ENCODE measurements around the gene CAPZB.
A peak's percentile ranks its signal among the peaks of the same experiment; 100 is the strongest.

The CAPZB gene

GRCh38 chr1:19438516-19439195 lies 46.7 kb downstream of the CAPZB start:
- H3K4me1 ChIP-seq (ENCODE audit: control insufficient read depth, insufficient read depth, low read length) = peaks cover 94% of the 10 kb centered on the region
- peak overlapping the region; percentile 49 to 66 for H3K9ac ChIP-seq (ENCODE audit: low read length in 2 of 2)
- no peaks in the 10 kb centered on the region for H3K36me3 ChIP-seq (ENCODE audit: control insufficient read depth in 2 of 2, insufficient read depth in 2 of 2, low read length in 2 of 2)
- H3K27ac ChIP-seq (ENCODE audit: low read length) = peak overlapping the region; percentile 90
- no peaks in the 10 kb centered on the region for H3K27me3 ChIP-seq (ENCODE audit: control insufficient read depth in 1 of 2, insufficient read depth in 2 of 2, low read length in 2 of 2)
- peak overlapping the region in 1 of 2 donors; percentile 47 for H3K4me3 ChIP-seq (ENCODE audit: low read length in 2 of 2)
- no peaks in the 10 kb centered on the region for H3K9me3 ChIP-seq (ENCODE audit: control insufficient read depth in 2 of 2, low read length in 2 of 2)

- H3K4me3 ChIP-seq (ENCODE audit: low read length in 2 of 2) = peak overlapping the region in 1 of 2 donors; percentile 49
- H3K4me1 ChIP-seq (ENCODE audit: control insufficient read depth, insufficient read depth, low read length) = peaks cover 95% of the 10 kb centered on the region
- H3K27ac ChIP-seq (ENCODE audit: low read length) = peak overlapping the region; percentile 90
- H3K9me3 ChIP-seq (ENCODE audit: control insufficient read depth in 2 of 2, low read length in 2 of 2) = no peaks in the 10 kb centered on the region
- peak overlapping the region; percentile 49 to 66 for H3K9ac ChIP-seq (ENCODE audit: low read length in 2 of 2)
- no peaks in the 10 kb centered on the region for H3K36me3 ChIP-seq (ENCODE audit: control insufficient read depth in 2 of 2, insufficient read depth in 2 of 2, low read length in 2 of 2)
- no peaks in the 10 kb centered on the region for H3K27me3 ChIP-seq (ENCODE audit: control insufficient read depth in 1 of 2, insufficient read depth in 2 of 2, low read length in 2 of 2)
Measured at GRCh38 chr1:19437891-19438294, 47.4 kb downstream of the CAPZB start.

GRCh38 chr1:19436716-19437476 lies 48.4 kb downstream of the CAPZB start:
- no peaks in the 10 kb centered on the region for H3K27me3 ChIP-seq (ENCODE audit: control insufficient read depth in 1 of 2, insufficient read depth in 2 of 2, low read length in 2 of 2)
- no peaks in the 10 kb centered on the region for H3K9me3 ChIP-seq (ENCODE audit: control insufficient read depth in 2 of 2, low read length in 2 of 2)
- no peak overlapping the region for H3K4me3 ChIP-seq (ENCODE audit: low read length in 2 of 2)
- no peaks in the 10 kb centered on the region for H3K36me3 ChIP-seq (ENCODE audit: control insufficient read depth in 2 of 2, insufficient read depth in 2 of 2, low read length in 2 of 2)
- peaks cover 95% of the 10 kb centered on the region for H3K4me1 ChIP-seq (ENCODE audit: control insufficient read depth, insufficient read depth, low read length)
- peak overlapping the region; percentile 27 to 42 for H3K9ac ChIP-seq (ENCODE audit: low read length in 2 of 2)
- H3K27ac ChIP-seq (ENCODE audit: low read length) = peak overlapping the region; percentile 90

GRCh38 chr1:19435851-19436455 lies 49.4 kb downstream of the CAPZB start:
- Histone ChIP-seq H3K4me1 (ENCODE audit: control insufficient read depth, insufficient read depth, low read length) (peaks cover 86% of the 10 kb centered on the region), H3K27ac (ENCODE audit: low read length) (peak overlapping the region; percentile 90), H3K9me3 (ENCODE audit: control insufficient read depth in 2 of 2, low read length in 2 of 2) (no peaks in the 10 kb centered on the region), H3K27me3 (ENCODE audit: control insufficient read depth in 1 of 2, insufficient read depth in 2 of 2, low read length in 2 of 2) (no peaks in the 10 kb centered on the region), H3K36me3 (ENCODE audit: control insufficient read depth in 2 of 2, insufficient read depth in 2 of 2, low read length in 2 of 2) (no peaks in the 10 kb centered on the region), H3K4me3 (ENCODE audit: low read length in 2 of 2) (peak overlapping the region; percentile 21 to 54), H3K9ac (ENCODE audit: low read length in 2 of 2) (peak overlapping the region; percentile 29 to 45)

GRCh38 chr1:19435181-19435580 lies 50.2 kb downstream of the CAPZB start:
- peak overlapping the region; percentile 90 for H3K27ac ChIP-seq (ENCODE audit: low read length)
- H3K4me3 ChIP-seq (ENCODE audit: low read length in 2 of 2) = peak overlapping the region; percentile 21 to 54
- H3K4me1 ChIP-seq (ENCODE audit: control insufficient read depth, insufficient read depth, low read length) = peaks cover 87% of the 10 kb centered on the region
- H3K9me3 ChIP-seq (ENCODE audit: control insufficient read depth in 2 of 2, low read length in 2 of 2) = no peaks in the 10 kb centered on the region
- no peaks in the 10 kb centered on the region for H3K27me3 ChIP-seq (ENCODE audit: control insufficient read depth in 1 of 2, insufficient read depth in 2 of 2, low read length in 2 of 2)
- peak overlapping the region; percentile 29 to 45 for H3K9ac ChIP-seq (ENCODE audit: low read length in 2 of 2)
- no peaks in the 10 kb centered on the region for H3K36me3 ChIP-seq (ENCODE audit: control insufficient read depth in 2 of 2, insufficient read depth in 2 of 2, low read length in 2 of 2)

GRCh38 chr1:19433719-19433998 lies 51.7 kb downstream of the CAPZB start:
- Histone ChIP-seq H3K36me3 (ENCODE audit: control insufficient read depth in 2 of 2, insufficient read depth in 2 of 2, low read length in 2 of 2) (no peaks in the 10 kb centered on the region), H3K27me3 (ENCODE audit: control insufficient read depth in 1 of 2, insufficient read depth in 2 of 2, low read length in 2 of 2) (no peaks in the 10 kb centered on the region), H3K9me3 (ENCODE audit: control insufficient read depth in 2 of 2, low read length in 2 of 2) (no peaks in the 10 kb centered on the region), H3K4me1 (ENCODE audit: control insufficient read depth, insufficient read depth, low read length) (peaks cover 87% of the 10 kb centered on the region), H3K4me3 (ENCODE audit: low read length in 2 of 2) (peak overlapping the region in 1 of 2 donors; percentile 3), H3K9ac (ENCODE audit: low read length in 2 of 2) (no peak overlapping the region), H3K27ac (ENCODE audit: low read length) (peak overlapping the region; percentile 90)

GRCh38 chr1:19432943-19433718 lies 52.2 kb downstream of the CAPZB start:
- Histone ChIP-seq H3K27me3 (ENCODE audit: control insufficient read depth in 1 of 2, insufficient read depth in 2 of 2, low read length in 2 of 2) (no peaks in the 10 kb centered on the region), H3K4me3 (ENCODE audit: low read length in 2 of 2) (peak overlapping the region in 1 of 2 donors; percentile 15), H3K36me3 (ENCODE audit: control insufficient read depth in 2 of 2, insufficient read depth in 2 of 2, low read length in 2 of 2) (no peaks in the 10 kb centered on the region), H3K27ac (ENCODE audit: low read length) (peak overlapping the region; percentile 90), H3K4me1 (ENCODE audit: control insufficient read depth, insufficient read depth, low read length) (peaks cover 84% of the 10 kb centered on the region), H3K9me3 (ENCODE audit: control insufficient read depth in 2 of 2, low read length in 2 of 2) (no peaks in the 10 kb centered on the region), H3K9ac (ENCODE audit: low read length in 2 of 2) (peak overlapping the region in 1 of 2 donors; percentile 42)

GRCh38 chr1:19430121-19431068 lies 54.9 kb downstream of the CAPZB start:
- H3K4me3 ChIP-seq (ENCODE audit: low read length in 2 of 2) = peak overlapping the region; percentile 10 to 22
- H3K4me1 ChIP-seq (ENCODE audit: control insufficient read depth, insufficient read depth, low read length) = peaks cover 82% of the 10 kb centered on the region
- peak overlapping the region; percentile 96 for H3K27ac ChIP-seq (ENCODE audit: low read length)
- H3K27me3 ChIP-seq (ENCODE audit: control insufficient read depth in 1 of 2, insufficient read depth in 2 of 2, low read length in 2 of 2) = no peaks in the 10 kb centered on the region
- no peaks in the 10 kb centered on the region for H3K36me3 ChIP-seq (ENCODE audit: control insufficient read depth in 2 of 2, insufficient read depth in 2 of 2, low read length in 2 of 2)
- H3K9ac ChIP-seq (ENCODE audit: low read length in 2 of 2) = peak overlapping the region; percentile 8 to 36
- no peaks in the 10 kb centered on the region for H3K9me3 ChIP-seq (ENCODE audit: control insufficient read depth in 2 of 2, low read length in 2 of 2)

- no peaks in the 10 kb centered on the region for H3K9me3 ChIP-seq (ENCODE audit: control insufficient read depth in 2 of 2, low read length in 2 of 2)
- H3K36me3 ChIP-seq (ENCODE audit: control insufficient read depth in 2 of 2, insufficient read depth in 2 of 2, low read length in 2 of 2) = no peaks in the 10 kb centered on the region
- H3K4me1 ChIP-seq (ENCODE audit: control insufficient read depth, insufficient read depth, low read length) = peaks cover 83% of the 10 kb centered on the region
- peak overlapping the region; percentile 8 to 36 for H3K9ac ChIP-seq (ENCODE audit: low read length in 2 of 2)
- no peaks in the 10 kb centered on the region for H3K27me3 ChIP-seq (ENCODE audit: control insufficient read depth in 1 of 2, insufficient read depth in 2 of 2, low read length in 2 of 2)
- H3K4me3 ChIP-seq (ENCODE audit: low read length in 2 of 2) = peak overlapping the region in 1 of 2 donors; percentile 22
- H3K27ac ChIP-seq (ENCODE audit: low read length) = peak overlapping the region; percentile 96
Measured at GRCh38 chr1:19429611-19430010, 55.7 kb downstream of the CAPZB start.
